GM23248 (cell line): ENCODE measurements around the gene NT5DC1. TPM values are rescaled to one million over a fixed set of nuclear protein-coding genes. Genes with fewer than 3 reads are reported as not detected.

Source experiments
- DNase-seq: peaks from one replicate; pipeline ENCODE4 v3.0.0-alpha.2; 2015
- H2AFZ ChIP-seq: fragments of 200-600 bp; sonication (generic); 2 replicates; pipeline ENCODE4 v1.6.1; 2016; ENCODE audit warnings: antibody characterized with exemption
- H3F3A ChIP-seq: fragments of 200-600 bp; sonication (generic); 2 replicates; pipeline ENCODE4 v1.6.1; 2016; ENCODE audit warnings: mild to moderate bottlenecking, antibody characterized with exemption, mixed run types; ENCODE audit not compliant: insufficient read depth
- H3K27ac ChIP-seq: fragments of 200-600 bp; sonication (generic); 2 replicates; pipeline ENCODE4 v1.5.1; 2016; ENCODE audit warnings: mild to moderate bottlenecking
- H3K27me3 ChIP-seq: fragments of 200-600 bp; sonication (generic); replicated peaks from 2 replicates; pipeline ENCODE4 v1.6.1; 2016; ENCODE audit warnings: mild to moderate bottlenecking; ENCODE audit not compliant: insufficient read depth
- H3K36me3 ChIP-seq: fragments of 200-600 bp; sonication (generic); 2 replicates; pipeline ENCODE4 v1.6.1; 2016; ENCODE audit warnings: low read depth, mild to moderate bottlenecking
- H3K4me1 ChIP-seq: fragments of 200-600 bp; sonication (generic); 2 replicates; pipeline ENCODE4 v1.6.1; 2016; ENCODE audit warnings: mild to moderate bottlenecking; ENCODE audit not compliant: insufficient read depth
- H3K4me2 ChIP-seq: fragments of 200-600 bp; sonication (generic); one replicate; pipeline ENCODE4 v1.6.1; 2016; ENCODE audit warnings: mild to moderate bottlenecking; ENCODE audit not compliant: unreplicated experiment
- H3K4me3 ChIP-seq: fragments of 200-600 bp; sonication (generic); 2 replicates; pipeline ENCODE4 v1.5.1; 2016; ENCODE audit warnings: mild to moderate bottlenecking
- H3K79me2 ChIP-seq: fragments of 200-600 bp; sonication (generic); 2 replicates; pipeline ENCODE4 v1.6.1; 2016; ENCODE audit warnings: mild to moderate bottlenecking; ENCODE audit not compliant: insufficient read depth
- H3K9ac ChIP-seq: fragments of 200-600 bp; sonication (generic); 2 replicates; pipeline ENCODE4 v1.6.1; 2016; ENCODE audit warnings: mild to moderate bottlenecking
- H3K9me2 ChIP-seq: fragments of 200-600 bp; sonication (generic); 2 replicates; pipeline ENCODE4 v1.6.1; 2016; ENCODE audit warnings: mixed run types, mild to moderate bottlenecking, moderate library complexity; ENCODE audit not compliant: insufficient read depth
- H3K9me3 ChIP-seq: fragments of 200-600 bp; sonication (generic); one replicate; pipeline ENCODE4 v1.6.1; 2017; ENCODE audit warnings: low read depth
- H4K20me1 ChIP-seq: fragments of 200-600 bp; sonication (generic); 2 replicates; pipeline ENCODE4 v1.6.0; 2016; ENCODE audit not compliant: insufficient read depth
- EZH2 ChIP-seq: fragments of 200-600 bp; sonication (generic); IDR thresholded peaks from 2 replicates; pipeline ENCODE4 v1.6.1; 2018; ENCODE audit warnings: antibody characterized with exemption, mild to moderate bottlenecking; ENCODE audit not compliant: insufficient read depth, poor library complexity, severe bottlenecking
- EZH2phosphoT487 ChIP-seq: fragments of 200-600 bp; sonication (generic); IDR thresholded peaks from 2 replicates; pipeline ENCODE4 v1.6.1; 2018; ENCODE audit warnings: antibody characterized with exemption, moderate library complexity, mild to moderate bottlenecking, low read depth; ENCODE audit not compliant: insufficient read depth
- WGBS, 2 experiments: methylation state at CpG; one replicate each; pipeline ENCODE4 v1.1.6; 2015 to 2017; ENCODE audit warnings: low lambda C conversion rate in 2 of 2, low coverage in 1 of 2; ENCODE audit errors: missing lambda C conversion rate in 2 of 2; 5-methylcytosine and 5-hydroxymethylcytosine counted together
- in situ Hi-C: fragments of 300-500 bp; cut with MboI; formaldehyde crosslinking; loops from 2 replicates; pipeline ENCODE4 v1.15.0; 2020
- polyA plus RNA-seq: library from polyadenylated mRNA; unstranded; fragments of >200 nt; fragmentation: Nextera tagmentation; extraction: Ambion mirVana; gene quantifications from 2 replicates; pipeline ENCODE4 v1.2.1, GENCODE V29; 2016
- total RNA-seq: library from RNA; depleted of rRNA; stranded (reverse); fragments of >200 nt; shearing (Covaris generic); gene quantifications from 2 replicates; pipeline ENCODE4 v1.2.3, GENCODE V29; 2014

The NT5DC1 gene
- total and polyA plus RNA-seq, 2 experiments from 2014 or later: 3.4 to 15.4 TPM

DNA sequence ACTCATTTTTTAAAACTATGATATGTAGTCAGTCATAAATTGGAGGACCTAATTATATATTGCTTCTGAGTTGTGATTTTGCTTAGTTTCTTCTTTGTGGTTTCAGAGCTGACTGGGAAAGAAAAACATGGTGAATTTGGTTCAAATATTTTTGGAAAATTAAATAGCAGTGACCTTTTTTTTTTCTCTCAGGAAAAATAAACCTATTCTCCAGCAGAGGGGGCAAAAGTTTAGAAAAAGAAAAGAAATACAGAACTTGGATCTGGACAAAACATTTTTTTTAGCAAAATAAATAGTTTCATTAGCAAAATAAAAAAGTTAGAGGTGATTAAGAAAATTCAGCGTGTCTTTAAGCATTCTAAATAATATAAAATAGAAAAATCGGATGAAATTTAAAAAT lies 15.1 kb downstream of the NT5DC1 start:
- no peaks in the 10 kb centered on the region for H3K36me3 ChIP-seq
- no peak overlapping the region for H2AFZ ChIP-seq
- no peaks in the 10 kb centered on the region for H3K4me1 ChIP-seq
- no peak overlapping the region for H3K4me2 ChIP-seq
- peak; percentile 46 for DNase-seq
- no peaks in the 10 kb centered on the region for H3F3A ChIP-seq
- H3K9ac ChIP-seq: no peak overlapping the region
- 73 to 76% methylated on average over 2 of the region's 2 CpGs for WGBS, 2 experiments
- in situ Hi-C loops: no loop called here
- no peaks in the 10 kb centered on the region for H4K20me1 ChIP-seq
- TF ChIP-seq EZH2phosphoT487: no peak
- TF ChIP-seq EZH2: no peak
- H3K27ac ChIP-seq: no peak overlapping the region
- no peak overlapping the region for H3K4me3 ChIP-seq
- H3K79me2 ChIP-seq: no peaks in the 10 kb centered on the region
- no peaks in the 10 kb centered on the region for H3K27me3 ChIP-seq
- no peaks in the 10 kb centered on the region for H3K9me2 ChIP-seq
- H3K9me3 ChIP-seq: no peaks in the 10 kb centered on the region

DNA sequence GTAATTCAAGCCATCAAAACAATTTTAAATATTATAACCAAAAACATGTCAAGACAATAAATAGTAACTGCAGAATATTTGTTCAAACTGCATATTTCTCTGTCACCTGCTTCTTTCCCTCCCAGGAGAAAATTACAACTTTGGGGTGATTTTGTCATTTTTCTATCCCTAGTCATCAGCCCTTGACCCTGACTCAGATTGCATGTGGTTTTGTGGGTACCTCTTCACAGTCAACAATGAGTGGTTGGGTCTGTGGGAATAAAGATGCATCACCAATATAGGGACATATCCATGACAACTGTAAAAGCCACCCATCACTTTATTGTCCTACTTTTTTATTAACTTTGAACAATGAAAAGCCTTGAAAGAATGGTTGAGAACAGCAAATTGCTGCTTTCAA lies 18.0 kb downstream of the NT5DC1 start:
- no peaks in the 10 kb centered on the region for H3K79me2 ChIP-seq
- no peaks in the 10 kb centered on the region for H3K4me1 ChIP-seq
- no peaks in the 10 kb centered on the region for H3K9me3 ChIP-seq
- no peaks in the 10 kb centered on the region for H4K20me1 ChIP-seq
- DNase-seq: peak; percentile 50
- H3F3A ChIP-seq: no peaks in the 10 kb centered on the region
- in situ Hi-C loops: no loop called here
- no peak for TF ChIP-seq EZH2
- TF ChIP-seq EZH2phosphoT487: no peak
- no peaks in the 10 kb centered on the region for H3K9me2 ChIP-seq
- H3K4me2 ChIP-seq: no peak overlapping the region
- H3K4me3 ChIP-seq: no peak overlapping the region
- no peaks in the 10 kb centered on the region for H3K36me3 ChIP-seq
- no peaks in the 10 kb centered on the region for H3K27me3 ChIP-seq
- H2AFZ ChIP-seq: no peak overlapping the region
- H3K9ac ChIP-seq: no peak overlapping the region
- no peak overlapping the region for H3K27ac ChIP-seq

DNA sequence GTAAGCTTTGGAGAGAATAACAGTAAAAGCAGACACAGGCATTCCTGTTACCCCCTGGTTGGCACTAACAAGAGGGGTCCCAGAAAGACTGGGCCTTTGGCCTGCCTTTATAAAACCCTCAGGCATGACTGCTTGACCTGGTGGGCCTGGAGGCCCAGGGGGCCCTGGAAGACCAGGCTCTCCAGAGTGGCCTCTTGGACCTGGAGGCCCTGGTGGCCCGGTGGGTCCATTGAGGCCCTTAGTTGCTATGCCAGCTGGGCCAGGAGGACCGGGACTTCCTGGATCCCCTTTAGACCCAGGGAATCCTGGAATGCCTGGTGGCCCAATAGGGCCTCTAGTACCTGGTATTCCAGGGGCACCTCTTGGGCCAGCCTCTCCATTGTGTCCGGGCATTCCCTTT lies 19.8 kb downstream of the NT5DC1 start:
- no peak for TF ChIP-seq EZH2phosphoT487
- no peaks in the 10 kb centered on the region for H3K27me3 ChIP-seq
- H4K20me1 ChIP-seq: no peaks in the 10 kb centered on the region
- H2AFZ ChIP-seq: no peak overlapping the region
- H3K9ac ChIP-seq: no peak overlapping the region
- H3K27ac ChIP-seq: no peak overlapping the region
- H3K4me3 ChIP-seq: no peak overlapping the region
- in situ Hi-C loops: no loop called here
- H3K36me3 ChIP-seq: no peaks in the 10 kb centered on the region
- H3K4me2 ChIP-seq: no peak overlapping the region
- no peak for DNase-seq
- H3K9me2 ChIP-seq: no peaks in the 10 kb centered on the region
- WGBS, 2 experiments: 98 to 100% methylated on average over 2 to 3 of the region's 3 CpGs
- no peaks in the 10 kb centered on the region for H3K9me3 ChIP-seq
- H3K4me1 ChIP-seq: no peaks in the 10 kb centered on the region
- no peaks in the 10 kb centered on the region for H3F3A ChIP-seq
- no peaks in the 10 kb centered on the region for H3K79me2 ChIP-seq

DNA sequence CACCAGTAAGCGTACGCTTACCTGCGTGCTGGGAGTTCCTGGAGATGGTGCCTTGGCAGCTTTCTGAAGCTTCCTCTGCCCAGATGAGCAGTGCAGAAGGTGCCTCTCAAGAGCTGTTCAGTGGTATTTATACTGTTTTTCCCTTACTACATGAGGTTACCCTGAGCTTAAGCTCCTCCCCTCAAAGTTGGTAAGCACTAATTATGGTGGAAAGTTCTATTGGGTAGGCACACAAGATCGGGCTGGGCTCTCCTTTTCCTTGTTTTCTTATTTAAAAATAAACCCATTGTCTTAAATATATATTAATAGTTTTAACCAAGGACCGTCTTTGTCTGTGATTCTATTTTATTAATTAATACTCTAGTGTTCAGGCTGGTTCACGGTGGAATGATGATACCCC lies 25.4 kb downstream of the NT5DC1 start, which contains the start of gene COL10A1:
TSS of gene COL10A1 (minus strand) at position 101 of the 400 bp plus-strand sequence. CDS start 640 bp downstream, outside the sequence.
- no peaks in the 10 kb centered on the region for H3K36me3 ChIP-seq
- DNase-seq: no peak

More for the DNA sequence above, 25.4 kb downstream of the NT5DC1 start, which contains the start of gene COL10A1:
- peaks cover 9% of the 10 kb centered on the region for H3K4me1 ChIP-seq
- no peaks in the 10 kb centered on the region for H3K79me2 ChIP-seq
- no peaks in the 10 kb centered on the region for H4K20me1 ChIP-seq
- no peaks in the 10 kb centered on the region for H3K27me3 ChIP-seq
- H3K4me2 ChIP-seq: no peak within 1 kb of the TSS
- in situ Hi-C loops: no loop called here
- no peaks in the 10 kb centered on the region for H3K9me3 ChIP-seq
- no peak within 1 kb of the TSS for H3K27ac ChIP-seq
- no peak within 1 kb of the TSS for H3K4me3 ChIP-seq
- no peak within 1 kb of the TSS for H3K9ac ChIP-seq
- no peak for TF ChIP-seq EZH2phosphoT487
- no peak for TF ChIP-seq EZH2
- no peaks in the 10 kb centered on the region for H3F3A ChIP-seq
- H2AFZ ChIP-seq: no peak within 1 kb of the TSS
- H3K9me2 ChIP-seq: no peaks in the 10 kb centered on the region
- WGBS, 2 experiments: 91 to 92% methylated on average over 6 of the region's 6 CpGs
